Gastrocnemius medialis (tissue), 4 donors: Measurements from ENCODE around the gene CNTN4.

ENCODE experiments used
- POLR2A ChIP-seq, 2 donors: fragments of 450-650 bp; IDR thresholded peaks; one replicate each; pipeline ENCODE4 v1.6.1; 2017; ENCODE audit warnings: antibody characterized with exemption in 2 of 2, mild to moderate bottlenecking in 2 of 2, moderate library complexity in 2 of 2
- TF ChIP-seq, protein P1 (sequence below), 5 experiments: fragments of 450-650 bp in 3 of 5; fragments of 200-600 bp in 2 of 5; sonication (generic) in 2 of 5; IDR thresholded peaks in 4 of 5; conservative IDR thresholded peaks in 1 of 5; 1 replicate in 4 of 5; 2 replicates in 1 of 5; pipeline ENCODE4 v1.5.1; 2016 to 2019; ENCODE audit warnings: antibody characterized with exemption in 5 of 5, mild to moderate bottlenecking in 3 of 5, moderate library complexity in 3 of 5

GRCh38 chr3:3037156-3037555 lies 938.5 kb downstream of the CNTN4 start:
- TF ChIP-seq, protein P1, sequence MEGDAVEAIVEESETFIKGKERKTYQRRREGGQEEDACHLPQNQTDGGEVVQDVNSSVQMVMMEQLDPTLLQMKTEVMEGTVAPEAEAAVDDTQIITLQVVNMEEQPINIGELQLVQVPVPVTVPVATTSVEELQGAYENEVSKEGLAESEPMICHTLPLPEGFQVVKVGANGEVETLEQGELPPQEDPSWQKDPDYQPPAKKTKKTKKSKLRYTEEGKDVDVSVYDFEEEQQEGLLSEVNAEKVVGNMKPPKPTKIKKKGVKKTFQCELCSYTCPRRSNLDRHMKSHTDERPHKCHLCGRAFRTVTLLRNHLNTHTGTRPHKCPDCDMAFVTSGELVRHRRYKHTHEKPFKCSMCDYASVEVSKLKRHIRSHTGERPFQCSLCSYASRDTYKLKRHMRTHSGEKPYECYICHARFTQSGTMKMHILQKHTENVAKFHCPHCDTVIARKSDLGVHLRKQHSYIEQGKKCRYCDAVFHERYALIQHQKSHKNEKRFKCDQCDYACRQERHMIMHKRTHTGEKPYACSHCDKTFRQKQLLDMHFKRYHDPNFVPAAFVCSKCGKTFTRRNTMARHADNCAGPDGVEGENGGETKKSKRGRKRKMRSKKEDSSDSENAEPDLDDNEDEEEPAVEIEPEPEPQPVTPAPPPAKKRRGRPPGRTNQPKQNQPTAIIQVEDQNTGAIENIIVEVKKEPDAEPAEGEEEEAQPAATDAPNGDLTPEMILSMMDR (IDR thresholded peaks at IDR 0.05 in 4 of 5, conservative IDR thresholded peaks at IDR 0.05 in 1 of 5), result no peak
- TF ChIP-seq POLR2A (IDR thresholded peaks at IDR 0.05), result no peak
